GM23248 (cell line): ENCODE results near the gene RASA2. TPM values are rescaled to one million over a fixed set of nuclear protein-coding genes. Genes with fewer than 3 reads are reported as not detected.

Experiments
- DNase-seq: peaks from one replicate; pipeline ENCODE4 v3.0.0-alpha.2; 2015
- H2AFZ ChIP-seq: fragments of 200-600 bp; sonication (generic); 2 replicates; pipeline ENCODE4 v1.6.1; 2016; ENCODE audit warnings: antibody characterized with exemption
- H3F3A ChIP-seq: fragments of 200-600 bp; sonication (generic); 2 replicates; pipeline ENCODE4 v1.6.1; 2016; ENCODE audit warnings: mild to moderate bottlenecking, antibody characterized with exemption, mixed run types; ENCODE audit not compliant: insufficient read depth
- H3K27ac ChIP-seq: fragments of 200-600 bp; sonication (generic); 2 replicates; pipeline ENCODE4 v1.5.1; 2016; ENCODE audit warnings: mild to moderate bottlenecking
- H3K27me3 ChIP-seq: fragments of 200-600 bp; sonication (generic); replicated peaks from 2 replicates; pipeline ENCODE4 v1.6.1; 2016; ENCODE audit warnings: mild to moderate bottlenecking; ENCODE audit not compliant: insufficient read depth
- H3K36me3 ChIP-seq: fragments of 200-600 bp; sonication (generic); 2 replicates; pipeline ENCODE4 v1.6.1; 2016; ENCODE audit warnings: low read depth, mild to moderate bottlenecking
- H3K4me1 ChIP-seq: fragments of 200-600 bp; sonication (generic); 2 replicates; pipeline ENCODE4 v1.6.1; 2016; ENCODE audit warnings: mild to moderate bottlenecking; ENCODE audit not compliant: insufficient read depth
- H3K4me2 ChIP-seq: fragments of 200-600 bp; sonication (generic); one replicate; pipeline ENCODE4 v1.6.1; 2016; ENCODE audit warnings: mild to moderate bottlenecking; ENCODE audit not compliant: unreplicated experiment
- H3K4me3 ChIP-seq: fragments of 200-600 bp; sonication (generic); 2 replicates; pipeline ENCODE4 v1.5.1; 2016; ENCODE audit warnings: mild to moderate bottlenecking
- H3K79me2 ChIP-seq: fragments of 200-600 bp; sonication (generic); 2 replicates; pipeline ENCODE4 v1.6.1; 2016; ENCODE audit warnings: mild to moderate bottlenecking; ENCODE audit not compliant: insufficient read depth
- H3K9ac ChIP-seq: fragments of 200-600 bp; sonication (generic); 2 replicates; pipeline ENCODE4 v1.6.1; 2016; ENCODE audit warnings: mild to moderate bottlenecking
- H3K9me2 ChIP-seq: fragments of 200-600 bp; sonication (generic); 2 replicates; pipeline ENCODE4 v1.6.1; 2016; ENCODE audit warnings: mixed run types, mild to moderate bottlenecking, moderate library complexity; ENCODE audit not compliant: insufficient read depth
- H3K9me3 ChIP-seq: fragments of 200-600 bp; sonication (generic); one replicate; pipeline ENCODE4 v1.6.1; 2017; ENCODE audit warnings: low read depth
- H4K20me1 ChIP-seq: fragments of 200-600 bp; sonication (generic); 2 replicates; pipeline ENCODE4 v1.6.0; 2016; ENCODE audit not compliant: insufficient read depth
- EZH2 ChIP-seq: fragments of 200-600 bp; sonication (generic); IDR thresholded peaks from 2 replicates; pipeline ENCODE4 v1.6.1; 2018; ENCODE audit warnings: antibody characterized with exemption, mild to moderate bottlenecking; ENCODE audit not compliant: insufficient read depth, poor library complexity, severe bottlenecking
- EZH2phosphoT487 ChIP-seq: fragments of 200-600 bp; sonication (generic); IDR thresholded peaks from 2 replicates; pipeline ENCODE4 v1.6.1; 2018; ENCODE audit warnings: antibody characterized with exemption, moderate library complexity, mild to moderate bottlenecking, low read depth; ENCODE audit not compliant: insufficient read depth
- WGBS, 2 experiments: methylation state at CpG; one replicate each; pipeline ENCODE4 v1.1.6; 2015 to 2017; ENCODE audit warnings: low lambda C conversion rate in 2 of 2, low coverage in 1 of 2; ENCODE audit errors: missing lambda C conversion rate in 2 of 2; 5-methylcytosine and 5-hydroxymethylcytosine counted together
- in situ Hi-C: fragments of 300-500 bp; cut with MboI; formaldehyde crosslinking; loops from 2 replicates; pipeline ENCODE4 v1.15.0; 2020
- polyA plus RNA-seq: library from polyadenylated mRNA; unstranded; fragments of >200 nt; fragmentation: Nextera tagmentation; extraction: Ambion mirVana; gene quantifications from 2 replicates; pipeline ENCODE4 v1.2.1, GENCODE V29; 2016
- total RNA-seq: library from RNA; depleted of rRNA; stranded (reverse); fragments of >200 nt; shearing (Covaris generic); gene quantifications from 2 replicates; pipeline ENCODE4 v1.2.3, GENCODE V29; 2014

RASA2 gene
- total and polyA plus RNA-seq, 2 experiments from 2014 or later, result 16.9 to 18.8 TPM

- WGBS, 2 experiments, result 75 to 81% methylated on average over 4 of the region's 4 CpGs
- Histone ChIP-seq H3K27me3 (no peaks in the 10 kb centered on the region), H3F3A (peaks cover 62% of the 10 kb centered on the region), H3K36me3 (peaks cover 28% of the 10 kb centered on the region), H3K27ac (peak overlapping the region; percentile 56), H4K20me1 (no peaks in the 10 kb centered on the region), H3K9me3 (no peaks in the 10 kb centered on the region), H3K9me2 (no peaks in the 10 kb centered on the region), H2AFZ (no peak overlapping the region), H3K9ac (no peak overlapping the region), H3K4me2 (no peak overlapping the region), H3K4me1 (peaks cover 21% of the 10 kb centered on the region), H3K79me2 (peaks cover 93% of the 10 kb centered on the region), H3K4me3 (no peak overlapping the region)
- peak; percentile 56 for DNase-seq
- no peak for TF ChIP-seq EZH2phosphoT487
- no peak for TF ChIP-seq EZH2
- in situ Hi-C loops, result no loop called here
Measured at GRCh38 chr3:141523615-141524375, 37.0 kb downstream of the RASA2 start.

GRCh38 chr3:141524988-141525387, 38.2 kb downstream of the RASA2 start:
- peaks cover 67% of the 10 kb centered on the region for H3F3A ChIP-seq
- H3K36me3 ChIP-seq, result peaks cover 18% of the 10 kb centered on the region; the same call in 1 of the 2 replicates
- no peaks in the 10 kb centered on the region for H3K27me3 ChIP-seq
- in situ Hi-C loops, result no loop called here
- H3K79me2 ChIP-seq, result peaks cover 83% of the 10 kb centered on the region
- H3K4me3 ChIP-seq, result no peak overlapping the region
- H4K20me1 ChIP-seq, result no peaks in the 10 kb centered on the region
- 0 to 8% methylated on average over 1 of the region's 1 CpG for WGBS, 2 experiments
- TF ChIP-seq EZH2phosphoT487 (no peak), EZH2 (no peak)
- H3K27ac ChIP-seq, result no peak overlapping the region
- peaks cover 33% of the 10 kb centered on the region for H3K4me1 ChIP-seq
- no peak overlapping the region for H3K9ac ChIP-seq
- H3K4me2 ChIP-seq, result no peak overlapping the region
- no peaks in the 10 kb centered on the region for H3K9me2 ChIP-seq
- no peaks in the 10 kb centered on the region for H3K9me3 ChIP-seq
- no peak overlapping the region for H2AFZ ChIP-seq
- DNase-seq, result no peak

GRCh38 chr3:141525814-141526213, 39.0 kb downstream of the RASA2 start:
- peaks cover 73% of the 10 kb centered on the region for H3F3A ChIP-seq
- no peak for DNase-seq
- H3K36me3 ChIP-seq, result peaks cover 18% of the 10 kb centered on the region; the same call in 1 of the 2 replicates
- H3K79me2 ChIP-seq, result peaks cover 77% of the 10 kb centered on the region
- no peaks in the 10 kb centered on the region for H3K9me2 ChIP-seq
- no peak overlapping the region for H3K4me3 ChIP-seq
- 50 to 61% methylated on average over 2 of the region's 2 CpGs for WGBS, 2 experiments
- H3K9me3 ChIP-seq, result no peaks in the 10 kb centered on the region
- TF ChIP-seq EZH2, result no peak
- TF ChIP-seq EZH2phosphoT487, result no peak
- no peaks in the 10 kb centered on the region for H3K27me3 ChIP-seq
- H3K27ac ChIP-seq, result no peak overlapping the region
- no peak overlapping the region for H2AFZ ChIP-seq
- H3K9ac ChIP-seq, result no peak overlapping the region
- peaks cover 41% of the 10 kb centered on the region for H3K4me1 ChIP-seq
- H4K20me1 ChIP-seq, result no peaks in the 10 kb centered on the region
- H3K4me2 ChIP-seq, result no peak overlapping the region
- in situ Hi-C loops, result no loop called here

- H3K9me3 ChIP-seq, result no peaks in the 10 kb centered on the region
- no peak overlapping the region for H3K4me2 ChIP-seq
- H2AFZ ChIP-seq, result no peak overlapping the region
- H3K36me3 ChIP-seq, result peaks cover 18% of the 10 kb centered on the region; the same call in 1 of the 2 replicates
- in situ Hi-C loops, result no loop called here
- no peak overlapping the region for H3K27ac ChIP-seq
- H3K4me1 ChIP-seq, result peaks cover 48% of the 10 kb centered on the region
- DNase-seq, result no peak
- no peak overlapping the region for H3K9ac ChIP-seq
- H4K20me1 ChIP-seq, result no peaks in the 10 kb centered on the region
- no peak for TF ChIP-seq EZH2
- no peak for TF ChIP-seq EZH2phosphoT487
- peaks cover 77% of the 10 kb centered on the region for H3K79me2 ChIP-seq
- no peaks in the 10 kb centered on the region for H3K27me3 ChIP-seq
- peaks cover 71% of the 10 kb centered on the region for H3F3A ChIP-seq
- no peaks in the 10 kb centered on the region for H3K9me2 ChIP-seq
- H3K4me3 ChIP-seq, result no peak overlapping the region
Measured at GRCh38 chr3:141526709-141527108, 39.9 kb downstream of the RASA2 start.
